Measurements from ENCODE around the gene CASKIN1.

CASKIN1 gene

DNA sequence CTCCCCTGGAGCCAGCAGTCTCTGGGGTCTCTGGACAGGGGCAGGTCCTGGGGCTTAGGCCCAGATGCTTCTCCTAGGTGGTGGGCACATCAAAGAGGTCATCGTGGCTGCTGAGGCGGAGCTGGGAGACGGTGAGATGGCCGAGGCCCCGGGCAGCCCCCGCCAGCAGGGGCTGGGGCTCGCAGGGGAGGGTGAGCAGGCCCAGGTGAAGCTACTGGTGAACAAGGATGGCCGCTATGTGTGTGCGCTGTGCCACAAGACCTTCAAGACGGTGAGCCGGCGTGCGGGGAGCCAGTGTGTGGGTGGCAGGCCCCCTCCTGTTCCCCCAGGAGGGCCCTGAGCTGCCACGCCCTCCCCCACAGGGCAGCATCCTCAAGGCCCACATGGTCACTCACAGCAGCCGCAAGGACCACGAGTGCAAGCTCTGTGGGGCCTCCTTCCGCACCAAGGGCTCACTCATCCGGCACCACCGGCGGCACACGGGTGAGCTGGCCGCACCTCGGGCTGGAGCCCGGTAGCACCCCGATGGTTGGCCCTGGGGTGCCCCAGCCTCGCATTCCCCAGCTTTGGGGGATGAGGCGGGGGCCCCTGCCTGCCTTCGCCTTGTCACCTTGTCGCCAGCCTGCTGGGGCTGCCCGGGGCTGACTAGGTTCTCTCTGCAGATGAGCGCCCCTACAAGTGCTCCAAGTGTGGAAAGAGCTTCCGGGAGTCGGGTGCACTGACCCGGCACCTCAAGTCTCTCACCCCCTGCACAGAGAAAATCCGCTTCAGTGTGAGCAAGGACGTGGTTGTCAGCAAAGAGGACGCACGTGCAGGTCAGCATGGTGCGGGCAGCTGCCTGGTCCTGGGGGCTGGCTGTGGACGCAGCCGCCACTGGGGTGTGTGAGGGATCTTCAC, 35.9 kb upstream of the CASKIN1 start:
- no peak for DNase-seq

- DNase-seq: no peak
These were observed 34.9 kb upstream of the CASKIN1 start for GRCh38 chr16:2231016-2231931.

DNA sequence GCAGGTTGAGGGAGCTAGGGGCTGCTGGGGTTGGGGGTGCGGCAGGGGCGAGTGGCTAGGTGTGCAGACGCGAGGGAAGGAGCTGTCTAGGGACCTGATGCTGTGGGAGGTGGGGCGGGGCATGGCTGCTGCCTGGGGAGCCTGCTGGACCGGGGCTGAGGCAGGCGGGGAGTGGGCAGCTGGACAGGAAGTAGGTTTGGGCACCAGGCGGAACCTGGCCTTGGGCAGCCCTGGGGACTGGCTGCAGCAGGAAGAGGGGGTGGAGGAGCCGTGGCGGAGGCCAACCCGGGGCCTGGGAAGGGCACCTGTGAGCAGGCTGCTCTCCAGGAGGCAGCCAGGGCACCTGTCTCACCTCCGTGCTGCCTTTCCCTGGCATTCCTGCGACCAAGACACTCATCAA, 34.0 kb upstream of the CASKIN1 start:
- no peak for DNase-seq

DNA sequence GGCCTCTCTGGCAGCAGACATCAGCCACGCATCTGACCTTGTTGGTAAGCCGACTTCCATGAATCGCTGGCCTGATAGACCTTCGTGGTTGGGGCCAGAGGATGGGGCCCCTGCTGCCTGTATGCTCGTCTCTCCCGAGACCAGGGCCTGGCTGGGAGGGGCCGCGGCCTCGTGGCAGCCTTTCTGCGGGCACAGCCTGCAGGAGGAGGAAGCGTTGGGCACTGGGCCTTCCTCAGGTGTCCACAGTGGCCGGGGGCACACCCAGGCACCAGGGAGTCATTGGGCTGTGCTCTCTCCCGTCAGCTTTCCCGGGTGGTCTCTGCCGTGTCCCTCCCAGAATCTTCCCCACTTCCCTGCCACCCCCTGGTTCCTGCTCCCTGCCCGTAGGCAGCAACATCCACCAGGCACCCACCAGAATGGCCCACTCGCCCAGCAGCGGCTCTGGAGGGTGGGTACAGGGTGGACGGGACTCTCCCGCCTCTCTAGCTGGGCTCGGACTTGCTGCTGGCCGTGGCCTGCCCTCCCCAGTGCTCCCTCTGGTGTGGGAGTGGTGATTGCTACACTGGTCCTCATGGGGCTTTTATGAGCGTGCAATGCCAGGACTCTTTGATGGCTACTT, 33.3 kb upstream of the CASKIN1 start:
- DNase-seq: no peak

GRCh38 chr16:2229091-2229490, 32.7 kb upstream of the CASKIN1 start:
- DNase-seq: no peak

DNA sequence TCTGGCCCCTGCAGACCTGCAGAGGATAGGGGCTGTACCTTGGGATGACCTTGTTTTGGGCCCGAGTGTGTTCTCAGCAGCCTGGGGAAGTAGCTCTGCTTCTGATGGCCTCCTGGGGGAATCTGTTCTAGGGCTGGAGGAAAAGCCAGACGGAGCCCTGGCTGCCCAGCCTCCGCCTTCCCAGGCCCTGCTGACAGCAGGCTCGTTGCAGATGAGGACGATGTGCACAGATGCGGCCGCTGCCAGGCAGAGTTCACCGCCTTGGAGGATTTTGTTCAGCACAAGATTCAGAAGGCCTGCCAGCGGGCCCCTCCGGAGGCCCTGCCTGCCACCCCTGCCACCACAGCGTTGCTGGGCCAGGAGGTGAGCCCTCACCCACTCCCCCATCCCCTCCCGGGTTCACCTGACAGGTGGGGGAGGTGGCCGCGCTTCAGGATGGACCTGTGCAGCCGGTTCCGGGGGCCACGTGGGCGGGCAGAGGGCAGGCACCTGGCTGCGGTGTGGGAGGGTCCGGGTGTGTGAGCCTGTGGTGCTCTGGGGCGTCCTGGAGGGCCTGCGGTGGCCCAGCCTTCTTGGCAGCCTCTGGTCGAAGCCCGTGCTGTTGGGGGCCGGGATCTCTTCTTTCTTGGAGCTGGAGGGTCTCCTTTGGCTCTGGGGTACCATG, 31.9 kb upstream of the CASKIN1 start:
- DNase-seq: no peak

GRCh38 chr16:2226918-2227317, 30.5 kb upstream of the CASKIN1 start:
- DNase-seq: no peak

DNA sequence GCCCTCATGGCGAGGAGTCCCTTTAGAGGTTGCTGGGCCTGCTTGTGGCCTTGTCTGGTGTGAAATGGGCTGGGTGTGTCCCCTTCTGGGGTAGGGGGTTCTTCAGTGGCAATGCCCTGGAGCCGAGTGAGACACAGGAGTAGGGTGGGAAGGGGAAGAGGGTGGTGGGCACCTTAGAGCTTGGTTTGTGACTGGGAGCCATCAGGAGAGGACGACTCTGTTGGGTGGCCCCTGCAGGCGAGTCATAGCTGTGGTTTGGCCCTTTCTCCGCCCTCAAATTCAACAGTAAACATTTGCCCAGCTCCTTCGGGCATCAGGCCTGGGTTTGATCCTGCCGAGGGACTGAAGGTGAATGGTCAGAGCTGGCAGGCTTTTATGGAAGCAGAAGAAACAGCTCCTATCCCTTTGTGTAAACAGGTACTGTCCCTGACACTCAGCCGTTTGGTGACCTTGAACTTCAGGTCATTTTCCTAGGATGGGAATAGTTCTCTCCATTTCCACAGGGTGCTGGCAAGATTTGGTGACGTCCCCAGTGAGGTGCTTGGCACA, 29.9 kb upstream of the CASKIN1 start:
- no peak for DNase-seq

DNA sequence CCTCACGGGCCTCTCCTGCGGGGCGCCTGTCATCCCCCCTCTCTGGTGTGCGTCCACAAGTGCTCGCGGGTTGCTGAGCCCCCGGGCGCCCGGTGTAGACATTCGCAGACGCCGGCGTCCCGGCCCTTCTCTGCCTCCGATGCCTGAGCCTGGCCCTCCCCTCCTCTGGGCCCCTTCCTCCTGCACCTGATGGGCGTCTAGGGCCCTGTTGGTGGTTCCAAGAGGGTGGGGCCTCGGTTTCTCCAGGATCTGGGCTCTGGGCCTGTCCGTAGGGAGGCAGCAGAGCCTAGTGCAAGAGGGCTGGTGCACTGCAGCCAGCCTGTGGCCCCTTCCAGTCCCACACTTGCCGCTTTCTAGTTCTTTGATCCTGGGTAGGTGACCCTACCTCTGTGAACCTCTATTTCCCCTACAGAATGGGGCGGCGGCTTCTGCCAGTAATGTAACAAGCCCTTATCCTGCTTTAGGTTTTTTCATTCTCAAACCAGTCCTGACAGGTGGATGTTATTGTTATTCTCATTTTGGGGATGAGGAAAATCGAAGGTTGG, 27.6 kb upstream of the CASKIN1 start:
- no peak for DNase-seq

- peak; percentile 100 for DNase-seq
These were observed 27.0 kb upstream of the CASKIN1 start, which contains the start of gene E4F1 for GRCh38 chr16:2223221-2223941. Gene E4F1, plus strand, starts transcription at chr16:2223591. Its CDS starts 23 bp downstream, at chr16:2223614.

DNA sequence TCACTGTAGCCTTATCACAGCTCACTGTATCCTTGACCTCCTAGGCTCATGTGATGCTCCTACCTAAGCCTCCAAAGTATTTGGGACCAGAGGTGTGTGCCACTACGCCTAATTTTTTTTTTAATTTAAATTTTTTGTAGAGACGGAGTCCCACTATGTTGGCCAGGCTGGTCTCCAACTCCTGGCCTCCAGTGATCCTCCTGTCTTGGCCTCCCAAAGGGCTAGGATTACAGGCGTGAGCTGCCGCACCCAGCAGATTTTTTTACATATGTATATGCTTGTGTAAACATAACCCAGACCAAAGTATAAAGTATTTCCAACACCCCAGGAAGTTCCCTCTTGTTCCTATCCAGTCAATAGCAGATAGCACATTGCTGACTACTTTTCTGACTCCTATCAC, 19.9 kb upstream of the CASKIN1 start:
- DNase-seq: no peak

DNA sequence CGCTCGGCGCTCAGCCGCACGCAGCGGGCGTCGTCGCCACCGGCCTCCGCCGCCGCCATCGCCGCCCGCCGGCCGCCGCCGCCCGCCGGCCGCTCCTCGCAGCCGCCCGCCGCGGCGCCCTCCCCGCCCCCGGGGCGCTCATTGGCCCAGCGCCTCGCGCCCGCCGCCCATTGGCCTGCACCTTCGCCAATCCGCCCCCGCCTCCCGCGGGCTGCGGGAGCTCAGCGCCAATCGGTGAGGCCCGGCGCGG, 18.2 kb upstream of the CASKIN1 start, which contains the start of gene PGP:
TSS of gene PGP (minus strand) at position 122 of the 250 bp plus-strand sequence. CDS start at position 59, 63 bp downstream.
- no peak for DNase-seq

DNA sequence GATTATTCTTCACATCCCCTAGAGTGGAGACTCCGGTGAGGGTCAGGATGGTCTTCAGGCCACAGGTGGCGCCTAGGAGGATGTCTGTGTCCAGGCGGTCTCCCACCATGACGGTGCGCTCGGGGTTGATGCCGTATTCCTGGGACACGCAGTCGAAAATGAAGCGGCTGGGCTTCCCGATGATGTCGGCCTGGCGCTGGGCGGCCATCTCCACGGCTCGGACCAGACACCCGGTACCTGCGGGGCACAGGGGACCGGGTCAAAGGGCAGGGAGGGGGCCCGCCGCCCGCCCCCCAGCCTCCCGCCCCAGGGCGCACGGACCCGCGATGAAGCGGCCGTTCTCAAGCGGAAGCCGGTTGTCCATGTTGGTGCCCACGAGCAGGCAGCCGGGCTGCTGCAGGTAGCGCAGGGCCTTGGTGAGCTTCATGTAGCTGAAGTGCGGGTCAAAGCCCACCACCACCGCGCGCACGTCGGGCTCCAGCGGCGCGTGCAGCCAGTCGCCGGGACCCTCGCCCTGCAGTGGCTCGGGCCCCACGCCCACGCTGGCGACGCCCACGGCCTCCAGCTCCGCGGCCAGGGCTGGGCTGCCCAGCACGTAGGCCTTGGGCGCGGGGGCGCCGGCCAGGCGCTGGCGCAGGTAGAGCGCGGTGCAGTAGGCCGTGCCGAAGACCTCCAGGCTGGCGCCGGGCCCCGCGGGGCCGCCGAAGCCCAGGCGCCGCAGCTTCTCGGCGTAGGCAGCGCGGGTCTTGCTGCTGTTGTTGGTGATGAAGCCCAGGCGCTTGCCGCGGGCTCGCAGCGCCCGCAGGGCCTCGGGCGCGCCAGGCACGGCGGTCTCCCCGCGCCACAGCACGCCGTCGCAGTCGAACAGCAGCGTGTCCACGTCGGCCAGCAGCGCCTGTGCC, 17.7 kb upstream of the CASKIN1 start:
- DNase-seq: no peak

- no peak for DNase-seq
These were observed 16.2 kb upstream of the CASKIN1 start for GRCh38 chr16:2212362-2213324.

- DNase-seq: no peak
These were observed 15.5 kb upstream of the CASKIN1 start for GRCh38 chr16:2211923-2212347.

GRCh38 chr16:2210386-2211365, 14.3 kb upstream of the CASKIN1 start, which contains the start of gene BRICD5:
Gene BRICD5, minus strand, starts transcription at chr16:2210863. Its CDS starts 30 bp downstream, at chr16:2210833.
- no peak for DNase-seq

DNA sequence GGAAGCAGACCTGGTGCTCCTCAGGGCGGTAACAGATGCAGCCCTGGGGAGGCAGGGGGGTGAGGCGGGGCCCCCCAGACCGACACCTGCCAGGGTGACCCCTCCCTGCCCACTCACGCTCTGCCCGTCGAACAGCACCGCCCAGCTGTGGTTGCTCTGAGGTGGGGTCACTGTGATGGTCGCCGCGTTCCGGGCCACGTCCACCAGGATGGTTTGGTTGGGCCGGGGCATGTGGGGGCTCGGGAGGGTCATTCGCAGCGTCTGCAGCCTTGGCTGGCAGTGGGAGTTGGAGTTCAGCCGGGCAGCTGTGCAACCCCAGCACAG, 13.6 kb upstream of the CASKIN1 start:
- no peak for DNase-seq

Data from activated CD4-positive, CD25-positive, alpha-beta regulatory T cell treated with anti-CD3 and anti-CD28 coated beads, Interleukin-2, amount 50 U/mL, for 72 hours (primary cell).